Mucosa of rectum (tissue), 2 donors: ENCODE data around the gene SLC2A1.

Experiments used
- H3K27ac ChIP-seq, 2 donors: one replicate each; pipeline ENCODE4 v1.7.0; 2013; ENCODE audit warnings: inconsistent platforms in 2 of 2, low read depth in 2 of 2, low read length in 2 of 2
- H3K27me3 ChIP-seq, 2 donors: one replicate each; pipeline ENCODE4 v1.7.0; 2013; ENCODE audit warnings: low read length in 2 of 2; ENCODE audit not compliant: control insufficient read depth in 2 of 2, insufficient read depth in 2 of 2
- H3K36me3 ChIP-seq, 2 donors: one replicate each; pipeline ENCODE4 v1.7.0; 2013; ENCODE audit warnings: low read length in 2 of 2; ENCODE audit not compliant: control insufficient read depth in 2 of 2, insufficient read depth in 2 of 2
- H3K4me1 ChIP-seq, 2 donors: one replicate each; pipeline ENCODE4 v1.7.0; 2013; ENCODE audit warnings: low read length in 2 of 2, mild to moderate bottlenecking in 1 of 2; ENCODE audit not compliant: control insufficient read depth in 2 of 2, insufficient read depth in 2 of 2
- H3K4me3 ChIP-seq, 2 donors: one replicate each; pipeline ENCODE4 v1.7.0; 2013; ENCODE audit warnings: low read length in 2 of 2
- H3K9ac ChIP-seq, 2 donors: one replicate each; pipeline ENCODE4 v1.7.0; 2013; ENCODE audit warnings: low read length in 2 of 2, low read depth in 1 of 2, mild to moderate bottlenecking in 1 of 2
- H3K9me3 ChIP-seq, 2 donors: one replicate each; pipeline ENCODE4 v1.7.0; 2013; ENCODE audit warnings: low read length in 2 of 2; ENCODE audit not compliant: control insufficient read depth in 2 of 2
- donor health status: healthy.
- donor health status: Normal muscosa, but diverticular disease.

Gene SLC2A1

DNA sequence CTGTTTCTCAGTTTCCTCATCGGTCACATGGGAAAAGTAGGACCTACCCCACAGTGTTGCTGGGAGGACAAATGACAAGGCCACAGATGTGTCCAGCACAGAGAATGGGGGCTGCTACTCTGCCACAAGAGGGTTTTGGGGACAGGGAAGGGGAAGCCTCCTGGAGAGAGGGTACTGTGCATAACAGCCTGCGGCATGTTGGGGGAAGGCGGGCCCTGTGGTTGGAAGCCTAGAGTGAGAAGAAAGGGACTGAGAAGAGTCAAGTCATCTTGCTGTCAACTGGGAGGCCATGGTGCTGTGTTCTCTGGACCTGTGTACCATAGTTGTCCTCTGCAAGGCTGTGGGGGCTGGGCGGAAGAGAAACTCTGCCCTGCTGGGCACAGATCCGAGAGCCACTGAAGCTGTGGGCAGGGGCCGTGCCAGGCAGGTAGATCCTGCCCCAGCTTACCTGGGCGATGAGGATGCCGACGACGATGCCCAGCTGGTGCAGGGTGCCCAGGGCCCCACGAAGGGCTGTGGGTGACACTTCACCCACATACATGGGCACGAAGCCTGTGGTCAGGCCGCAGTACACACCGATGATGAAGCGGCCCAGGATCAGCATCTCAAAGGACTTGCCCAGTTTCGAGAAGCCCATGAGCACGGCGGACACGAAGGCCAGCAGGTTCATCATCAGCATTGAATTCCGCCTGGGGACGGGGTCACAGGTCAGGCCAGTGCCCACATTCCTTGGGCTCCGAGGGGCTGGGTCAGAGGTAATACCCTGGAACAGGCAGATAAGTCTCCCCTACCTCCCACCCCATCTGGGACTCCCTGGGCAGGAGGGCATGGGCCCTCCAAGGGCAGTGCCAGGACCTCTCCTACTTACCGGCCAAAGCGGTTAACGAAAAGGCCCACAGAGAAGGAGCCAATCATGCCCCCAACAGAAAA, 28.2 kb downstream of the SLC2A1 start:
- H3K9ac ChIP-seq, result peak overlapping the region in 1 of 2 donors; percentile 21
- H3K9me3 ChIP-seq, result no peaks in the 10 kb centered on the region
- H3K27ac ChIP-seq, result peak overlapping the region in 1 of 2 donors; percentile 95
- no peak overlapping the region for H3K4me3 ChIP-seq
- H3K27me3 ChIP-seq, result no peaks in the 10 kb centered on the region
- peaks cover 42 to 46% of the 10 kb centered on the region in 2 donors for H3K36me3 ChIP-seq
- peaks cover 31 to 46% of the 10 kb centered on the region in 2 donors for H3K4me1 ChIP-seq

DNA sequence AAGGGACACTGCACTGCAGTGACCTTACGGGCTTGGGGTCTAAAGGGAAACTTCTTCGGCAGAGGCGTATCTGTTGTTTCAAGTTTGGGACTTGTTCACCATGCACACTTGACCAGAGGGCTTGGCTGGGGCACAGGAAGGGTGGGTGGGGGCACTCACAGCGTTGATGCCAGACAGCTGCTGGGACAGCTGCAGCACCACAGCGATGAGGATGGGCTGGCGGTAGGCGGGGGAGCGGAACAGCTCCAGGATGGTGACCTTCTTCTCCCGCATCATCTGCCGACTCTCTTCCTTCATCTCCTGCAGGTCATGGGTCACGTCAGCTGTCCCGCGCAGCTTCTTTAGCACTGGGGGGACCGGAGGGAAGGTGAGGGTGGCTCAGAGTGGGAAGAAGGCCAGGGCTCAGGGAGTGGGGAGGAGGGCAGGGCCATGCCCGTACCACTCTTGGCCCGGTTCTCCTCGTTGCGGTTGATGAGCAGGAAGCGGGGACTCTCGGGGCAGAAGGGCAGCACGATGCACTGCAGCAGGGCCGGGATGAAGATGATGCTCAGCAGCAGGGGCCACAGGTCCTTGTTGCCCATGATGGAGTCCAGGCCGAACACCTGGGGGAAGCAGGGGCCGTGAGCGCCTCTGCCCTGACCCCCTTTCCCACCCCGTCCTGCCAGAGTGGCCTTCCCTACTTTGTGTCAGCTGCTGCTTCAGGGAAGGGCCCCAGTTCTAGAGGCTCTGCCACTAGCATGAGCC, 29.1 kb downstream of the SLC2A1 start:
- H3K36me3 ChIP-seq, result peaks cover 42 to 46% of the 10 kb centered on the region in 2 donors
- H3K27me3 ChIP-seq, result no peaks in the 10 kb centered on the region
- H3K9ac ChIP-seq, result no peak overlapping the region
- no peaks in the 10 kb centered on the region for H3K9me3 ChIP-seq
- H3K27ac ChIP-seq, result no peak overlapping the region
- H3K4me1 ChIP-seq, result peaks cover 29 to 38% of the 10 kb centered on the region in 2 donors
- no peak overlapping the region for H3K4me3 ChIP-seq

DNA sequence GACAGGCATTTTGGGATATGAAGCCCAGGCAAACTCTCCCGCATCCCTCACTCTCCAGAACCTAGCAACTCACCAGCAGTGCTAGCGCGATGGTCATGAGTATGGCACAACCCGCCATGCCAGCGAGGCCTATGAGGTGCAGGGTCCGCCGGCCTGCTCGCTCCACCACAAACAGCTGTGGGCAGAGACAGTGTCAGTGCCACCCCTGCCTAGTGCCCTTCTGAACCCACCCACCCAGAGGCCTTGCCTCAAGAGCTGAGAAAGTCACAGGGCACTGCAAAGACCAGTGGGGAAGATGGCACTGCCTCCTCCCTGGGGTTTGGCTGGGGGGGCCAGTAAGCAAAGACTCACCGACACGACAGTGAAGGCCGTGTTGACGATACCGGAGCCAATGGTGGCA, 29.8 kb downstream of the SLC2A1 start:
- Histone ChIP-seq H3K27me3 (no peaks in the 10 kb centered on the region), H3K4me3 (no peak overlapping the region), H3K9ac (no peak overlapping the region), H3K27ac (no peak overlapping the region), H3K4me1 (peaks cover 29 to 32% of the 10 kb centered on the region in 2 donors), H3K36me3 (peaks cover 39 to 46% of the 10 kb centered on the region in 2 donors), H3K9me3 (no peaks in the 10 kb centered on the region)

DNA sequence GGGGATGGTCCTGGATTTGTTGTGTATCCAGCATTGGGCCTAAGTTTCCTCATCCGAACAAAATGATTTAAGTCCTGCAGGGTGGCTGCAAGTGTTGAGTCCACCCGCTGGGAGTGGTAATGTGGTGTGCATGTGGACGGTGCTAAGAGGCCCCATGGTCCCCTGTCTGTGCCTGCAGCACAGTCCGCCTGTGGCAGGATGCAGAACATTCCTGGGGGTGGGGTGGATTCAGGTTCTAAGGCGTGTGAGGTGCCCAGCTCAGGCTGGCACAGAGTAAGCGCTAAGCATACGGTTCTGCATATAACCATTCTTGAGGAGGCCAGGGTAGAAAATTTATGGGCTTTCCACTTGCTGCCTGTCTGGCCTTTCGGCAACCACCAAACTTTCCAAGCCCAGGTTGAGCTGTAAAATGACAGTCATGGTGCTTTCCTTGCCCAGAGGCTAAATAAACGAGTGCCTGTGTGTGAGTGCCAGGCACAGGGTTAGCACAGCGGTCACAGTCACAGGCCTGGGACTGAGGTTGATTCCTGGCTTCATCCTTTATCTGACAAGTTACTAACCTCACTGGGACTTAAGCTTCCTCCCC, 30.7 kb downstream of the SLC2A1 start:
- Histone ChIP-seq H3K4me1 (peaks cover 23 to 28% of the 10 kb centered on the region in 2 donors), H3K36me3 (peaks cover 39 to 46% of the 10 kb centered on the region in 2 donors), H3K9me3 (no peaks in the 10 kb centered on the region), H3K27ac (no peak overlapping the region), H3K4me3 (no peak overlapping the region), H3K27me3 (no peaks in the 10 kb centered on the region), H3K9ac (no peak overlapping the region)

DNA sequence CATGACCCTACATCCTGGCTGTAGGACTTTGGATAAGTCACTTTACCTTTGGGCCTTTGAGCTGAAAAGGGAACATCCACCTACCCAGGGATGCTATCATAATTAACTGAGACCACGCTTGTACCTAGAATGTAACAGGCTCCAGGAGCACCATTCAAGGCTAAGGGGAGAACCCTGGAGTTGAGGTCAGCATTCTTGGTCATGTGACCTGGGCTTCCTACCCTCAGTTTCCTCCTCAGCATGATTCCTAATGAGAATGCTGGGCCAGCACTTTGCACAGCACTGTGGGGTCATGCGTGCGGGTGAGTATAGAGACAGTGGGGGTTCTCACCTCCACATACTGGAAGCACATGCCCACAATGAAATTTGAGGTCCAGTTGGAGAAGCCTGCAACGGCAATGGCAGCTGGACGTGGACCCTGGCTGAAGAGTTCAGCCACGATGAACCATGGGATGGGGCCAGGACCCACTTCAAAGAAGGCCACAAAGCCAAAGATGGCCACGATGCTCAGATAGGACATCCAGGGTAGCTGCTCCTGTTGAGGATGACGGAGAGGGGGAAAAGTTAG, 31.3 kb downstream of the SLC2A1 start:
- Histone ChIP-seq H3K27ac (no peak overlapping the region), H3K9me3 (no peaks in the 10 kb centered on the region), H3K9ac (no peak overlapping the region), H3K36me3 (peaks cover 39 to 46% of the 10 kb centered on the region in 2 donors), H3K27me3 (no peaks in the 10 kb centered on the region), H3K4me3 (no peak overlapping the region), H3K4me1 (peaks cover 17 to 21% of the 10 kb centered on the region in 2 donors)

DNA sequence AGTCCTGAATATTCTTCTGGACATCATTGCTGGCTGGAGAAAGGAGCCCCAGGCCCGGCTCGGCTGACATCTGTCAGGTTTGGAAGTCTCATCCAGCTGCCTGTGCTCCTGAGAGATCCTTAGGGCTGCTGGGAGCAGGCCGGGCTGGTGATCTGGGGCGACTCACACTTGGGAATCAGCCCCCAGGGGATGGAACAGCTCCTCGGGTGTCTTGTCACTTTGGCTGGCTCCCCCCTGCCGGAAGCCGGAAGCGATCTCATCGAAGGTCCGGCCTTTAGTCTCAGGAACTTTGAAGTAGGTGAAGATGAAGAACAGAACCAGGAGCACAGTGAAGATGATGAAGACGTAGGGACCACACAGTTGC, 31.8 kb downstream of the SLC2A1 start:
- peaks cover 39 to 46% of the 10 kb centered on the region in 2 donors for H3K36me3 ChIP-seq

DNA sequence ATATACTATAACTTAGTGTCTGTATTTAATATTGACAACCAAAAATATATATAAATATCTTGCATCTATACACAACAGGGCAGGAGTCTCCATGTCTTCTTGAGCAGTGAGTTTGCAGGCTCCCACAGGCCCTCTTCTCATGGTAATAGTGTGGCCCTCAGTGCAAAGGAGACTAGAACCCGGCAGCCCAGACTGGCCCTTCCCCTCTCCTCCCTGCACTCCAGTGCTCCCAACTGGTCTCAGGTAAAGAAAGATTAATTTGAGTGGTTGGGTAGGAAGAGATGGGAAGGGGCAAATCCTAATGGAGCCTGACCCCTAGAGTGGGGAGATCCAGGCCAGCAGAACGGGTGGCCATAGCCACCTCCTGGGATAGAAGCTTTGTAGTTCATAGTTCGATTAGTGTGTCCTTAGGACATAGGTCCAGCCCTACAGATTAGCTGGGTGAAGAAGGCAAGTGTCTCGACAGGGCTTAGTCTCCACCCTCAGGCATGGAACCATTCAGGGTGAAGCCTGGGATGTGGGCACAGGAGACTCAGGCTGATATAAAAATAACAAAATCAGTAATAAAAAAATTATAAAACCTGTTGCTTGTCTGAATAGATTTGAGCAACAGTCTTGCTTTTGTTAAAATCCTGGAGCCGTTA, 32.3 kb downstream of the SLC2A1 start:
- Histone ChIP-seq H3K36me3 (peaks cover 39 to 46% of the 10 kb centered on the region in 2 donors), H3K9ac (no peak overlapping the region), H3K27ac (no peak overlapping the region), H3K4me3 (no peak overlapping the region), H3K9me3 (no peaks in the 10 kb centered on the region), H3K27me3 (no peaks in the 10 kb centered on the region), H3K4me1 (peaks cover 7 to 13% of the 10 kb centered on the region in 2 donors)

More for the DNA sequence above, 31.8 kb downstream of the SLC2A1 start:
- Histone ChIP-seq H3K27ac (no peak overlapping the region), H3K9me3 (no peaks in the 10 kb centered on the region), H3K4me3 (no peak overlapping the region), H3K9ac (no peak overlapping the region), H3K27me3 (no peaks in the 10 kb centered on the region), H3K4me1 (peaks cover 12 to 18% of the 10 kb centered on the region in 2 donors)

DNA sequence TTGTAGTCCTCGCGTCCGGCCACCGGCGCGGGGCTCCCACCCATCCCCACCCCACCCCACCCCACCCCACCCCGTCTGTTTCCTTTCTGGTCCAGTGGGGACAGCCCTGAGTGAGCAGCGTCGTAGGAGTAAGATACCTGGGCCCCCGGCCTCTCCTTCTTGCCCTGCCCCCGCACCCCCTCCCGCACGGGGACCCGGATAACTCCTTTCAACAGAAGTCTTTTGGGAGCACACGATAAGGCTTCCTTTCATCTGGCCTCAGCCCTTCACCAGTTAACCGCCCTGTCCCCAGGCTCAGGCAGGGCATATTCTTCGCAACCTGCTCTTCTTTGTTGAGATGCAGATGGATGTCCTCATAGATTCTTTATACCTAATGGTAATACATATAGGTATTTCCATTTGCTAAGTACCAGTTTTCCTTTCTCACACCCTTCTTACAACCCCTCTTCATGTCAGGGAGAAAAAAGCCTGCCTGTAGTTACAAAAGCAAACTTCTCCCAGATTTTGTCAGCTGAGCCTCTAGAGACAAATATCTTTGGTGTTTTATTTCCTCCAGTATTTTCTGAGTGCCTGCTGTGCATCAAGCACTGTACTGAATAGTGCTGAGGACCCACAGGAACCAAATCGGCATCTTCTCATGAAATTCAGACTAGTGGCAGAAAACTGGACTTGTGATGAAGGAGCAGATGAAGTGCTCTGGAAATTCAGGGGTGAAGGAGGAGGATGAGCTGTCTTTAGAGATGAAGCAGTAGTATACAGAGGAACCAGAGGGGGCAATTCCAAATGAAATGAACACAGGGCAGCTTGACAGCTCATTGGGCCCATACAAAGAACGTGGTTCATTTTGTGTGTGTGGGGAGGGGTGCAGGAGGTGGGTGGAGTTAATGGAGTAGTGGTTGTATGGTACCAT, 33.6 kb downstream of the SLC2A1 start:
- H3K9ac ChIP-seq, result peak overlapping the region; percentile 49 to 87
- peak overlapping the region; percentile 84 to 91 for H3K4me3 ChIP-seq
- no peaks in the 10 kb centered on the region for H3K27me3 ChIP-seq
- peaks cover 0 to 6% of the 10 kb centered on the region in 2 donors for H3K4me1 ChIP-seq
- H3K9me3 ChIP-seq, result no peaks in the 10 kb centered on the region
- peaks cover 34 to 41% of the 10 kb centered on the region in 2 donors for H3K36me3 ChIP-seq
- peak overlapping the region; percentile 89 to 91 for H3K27ac ChIP-seq
